Measurements from ENCODE around the gene EPX.

Gene EPX

GRCh38 chr17:58247511-58248363, 55.2 kb downstream of the EPX start:
- TF ChIP-seq GATA3 (IDR thresholded peaks at IDR 0.05; ENCODE audit: low read depth, low read length) (no peak), GATA2 (IDR thresholded peaks at IDR 0.05; ENCODE audit: low read depth, low read length) (no peak)

- no peak for TF ChIP-seq GATA2 (IDR thresholded peaks at IDR 0.05; ENCODE audit: low read depth, low read length)
- TF ChIP-seq GATA3 (IDR thresholded peaks at IDR 0.05; ENCODE audit: low read depth, low read length), result no peak
Measured at GRCh38 chr17:58248955-58249269, 56.4 kb downstream of the EPX start.

GRCh38 chr17:58249270-58250133, 57.0 kb downstream of the EPX start:
- TF ChIP-seq GATA2 (IDR thresholded peaks at IDR 0.05; ENCODE audit: low read depth, low read length) (no peak), GATA3 (IDR thresholded peaks at IDR 0.05; ENCODE audit: low read depth, low read length) (no peak)

- TF ChIP-seq GATA2 (IDR thresholded peaks at IDR 0.05; ENCODE audit: low read depth, low read length) (no peak), GATA3 (IDR thresholded peaks at IDR 0.05; ENCODE audit: low read depth, low read length) (no peak)
Measured at GRCh38 chr17:58250344-58251011, 58.0 kb downstream of the EPX start.

GRCh38 chr17:58252141-58252540, 59.6 kb downstream of the EPX start:
- TF ChIP-seq GATA2 (IDR thresholded peaks at IDR 0.05; ENCODE audit: low read depth, low read length), result no peak
- TF ChIP-seq GATA3 (IDR thresholded peaks at IDR 0.05; ENCODE audit: low read depth, low read length), result no peak

- TF ChIP-seq GATA2 (IDR thresholded peaks at IDR 0.05; ENCODE audit: low read depth, low read length) (no peak), GATA3 (IDR thresholded peaks at IDR 0.05; ENCODE audit: low read depth, low read length) (no peak)
Measured at GRCh38 chr17:58253082-58253481, 60.6 kb downstream of the EPX start.
